NB4 (cell line): ENCODE data around the gene ALDH16A1.

ENCODE experiments used
- CTCF ChIP-seq: IDR thresholded peaks from one replicate; pipeline ENCODE4 v1.5.1; 2012; ENCODE audit warnings: low read depth, low read length
- MAX ChIP-seq: IDR thresholded peaks from 2 replicates; pipeline ENCODE4 v1.6.1; 2011; ENCODE audit warnings: low read depth, low read length
- MYC ChIP-seq: IDR thresholded peaks from 2 replicates; pipeline ENCODE4 v1.6.1; 2011; ENCODE audit warnings: low read depth, low read length
- POLR2A ChIP-seq: IDR thresholded peaks from 2 replicates; pipeline ENCODE4 v1.6.1; 2011; ENCODE audit warnings: mild to moderate bottlenecking; ENCODE audit not compliant: insufficient read length; ENCODE audit errors: extremely low read depth

- TF ChIP-seq MAX (no peak), POLR2A (no peak), CTCF (no peak), MYC (no peak)
Measured at GRCh38 chr19:49518033-49518432, 65.0 kb downstream of the ALDH16A1 start.
